IMR-90 (cell line): ENCODE results near the gene STK25.

Experiments
- CTCF ChIP-seq: conservative IDR thresholded peaks from 2 replicates; pipeline ENCODE4 v1.5.1; 2012; ENCODE audit warnings: mild to moderate bottlenecking, low read depth, low read length, improper control_type of control experiment
- MAZ ChIP-seq: IDR thresholded peaks from 2 replicates; pipeline ENCODE4 v1.6.1; 2012; ENCODE audit warnings: low read depth, mild to moderate bottlenecking, low read length, improper control_type of control experiment, moderate library complexity, borderline replicate concordance
- POLR2A ChIP-seq: IDR thresholded peaks from 2 replicates; pipeline ENCODE4 v1.6.1; 2012; ENCODE audit warnings: mild to moderate bottlenecking, low read depth, low read length
- RCOR1 ChIP-seq: IDR thresholded peaks from 2 replicates; pipeline ENCODE4 v1.6.1; 2012; ENCODE audit warnings: mild to moderate bottlenecking, low read length, improper control_type of control experiment; ENCODE audit not compliant: insufficient replicate concordance
- SMC3 ChIP-seq: fragments of 150-350 bp; IDR thresholded peaks from 2 replicates; pipeline ENCODE4 v1.6.1; 2016; ENCODE audit warnings: low read depth, mild to moderate bottlenecking, antibody characterized with exemption, low read length, moderate library complexity

GRCh38 chr2:241495172-241496002 lies 13.0 kb downstream of the STK25 start:
- TF ChIP-seq SMC3, result no peak
- no peak for TF ChIP-seq CTCF
- TF ChIP-seq MAZ, result no peak
- no peak for TF ChIP-seq POLR2A
- TF ChIP-seq RCOR1, result no peak
